ENCODE data around the gene LRRC47. TPM values are rescaled to one million over a fixed set of nuclear protein-coding genes. Genes with fewer than 3 reads are reported as not detected.

LRRC47 gene
- total and polyA plus RNA-seq, 2 of the 13 experiments (the other 11 are each of a cell fraction or from before 2014, with no cell fraction given): 18.3 to 52.5 TPM

GRCh38 chr1:3785456-3786157, 10.7 kb downstream of the LRRC47 start (continued):
- no peak for TF ChIP-seq ZNF30 (CRISPR knock-in tag; IDR thresholded peaks at IDR 0.05)
- TF ChIP-seq ZNF777 (CRISPR knock-in tag; IDR thresholded peaks at IDR 0.05): no peak
- TF ChIP-seq STAG1 (CRISPR knock-in tag; IDR thresholded peaks at IDR 0.05): peak; percentile 78
- peak; percentile 1; the same call in 1 of the 2 replicates for TF ChIP-seq PATZ1 (CRISPR knock-in tag; IDR thresholded peaks at IDR 0.05)
- no peak for TF ChIP-seq ZNF234 (CRISPR knock-in tag; conservative IDR thresholded peaks at IDR 0.05)
- TF ChIP-seq CHCHD3 (CRISPR knock-in tag; IDR thresholded peaks at IDR 0.05): no peak
- TF ChIP-seq ZNF674 (CRISPR knock-in tag; IDR thresholded peaks at IDR 0.05; ENCODE audit: low read depth): no peak
- TF ChIP-seq, protein P1, sequence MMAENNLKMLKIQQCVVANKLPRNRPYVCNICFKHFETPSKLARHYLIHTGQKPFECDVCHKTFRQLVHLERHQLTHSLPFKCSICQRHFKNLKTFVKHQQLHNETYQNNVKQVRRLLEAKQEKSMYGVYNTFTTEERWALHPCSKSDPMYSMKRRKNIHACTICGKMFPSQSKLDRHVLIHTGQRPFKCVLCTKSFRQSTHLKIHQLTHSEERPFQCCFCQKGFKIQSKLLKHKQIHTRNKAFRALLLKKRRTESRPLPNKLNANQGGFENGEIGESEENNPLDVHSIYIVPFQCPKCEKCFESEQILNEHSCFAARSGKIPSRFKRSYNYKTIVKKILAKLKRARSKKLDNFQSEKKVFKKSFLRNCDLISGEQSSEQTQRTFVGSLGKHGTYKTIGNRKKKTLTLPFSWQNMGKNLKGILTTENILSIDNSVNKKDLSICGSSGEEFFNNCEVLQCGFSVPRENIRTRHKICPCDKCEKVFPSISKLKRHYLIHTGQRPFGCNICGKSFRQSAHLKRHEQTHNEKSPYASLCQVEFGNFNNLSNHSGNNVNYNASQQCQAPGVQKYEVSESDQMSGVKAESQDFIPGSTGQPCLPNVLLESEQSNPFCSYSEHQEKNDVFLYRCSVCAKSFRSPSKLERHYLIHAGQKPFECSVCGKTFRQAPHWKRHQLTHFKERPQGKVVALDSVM (CRISPR knock-in tag; IDR thresholded peaks at IDR 0.05): peak; percentile 76
- TF ChIP-seq, protein P2, sequence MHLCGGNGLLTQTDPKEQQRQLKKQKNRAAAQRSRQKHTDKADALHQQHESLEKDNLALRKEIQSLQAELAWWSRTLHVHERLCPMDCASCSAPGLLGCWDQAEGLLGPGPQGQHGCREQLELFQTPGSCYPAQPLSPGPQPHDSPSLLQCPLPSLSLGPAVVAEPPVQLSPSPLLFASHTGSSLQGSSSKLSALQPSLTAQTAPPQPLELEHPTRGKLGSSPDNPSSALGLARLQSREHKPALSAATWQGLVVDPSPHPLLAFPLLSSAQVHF (CRISPR knock-in tag; IDR thresholded peaks at IDR 0.05): no peak
- TF ChIP-seq, protein P3, sequence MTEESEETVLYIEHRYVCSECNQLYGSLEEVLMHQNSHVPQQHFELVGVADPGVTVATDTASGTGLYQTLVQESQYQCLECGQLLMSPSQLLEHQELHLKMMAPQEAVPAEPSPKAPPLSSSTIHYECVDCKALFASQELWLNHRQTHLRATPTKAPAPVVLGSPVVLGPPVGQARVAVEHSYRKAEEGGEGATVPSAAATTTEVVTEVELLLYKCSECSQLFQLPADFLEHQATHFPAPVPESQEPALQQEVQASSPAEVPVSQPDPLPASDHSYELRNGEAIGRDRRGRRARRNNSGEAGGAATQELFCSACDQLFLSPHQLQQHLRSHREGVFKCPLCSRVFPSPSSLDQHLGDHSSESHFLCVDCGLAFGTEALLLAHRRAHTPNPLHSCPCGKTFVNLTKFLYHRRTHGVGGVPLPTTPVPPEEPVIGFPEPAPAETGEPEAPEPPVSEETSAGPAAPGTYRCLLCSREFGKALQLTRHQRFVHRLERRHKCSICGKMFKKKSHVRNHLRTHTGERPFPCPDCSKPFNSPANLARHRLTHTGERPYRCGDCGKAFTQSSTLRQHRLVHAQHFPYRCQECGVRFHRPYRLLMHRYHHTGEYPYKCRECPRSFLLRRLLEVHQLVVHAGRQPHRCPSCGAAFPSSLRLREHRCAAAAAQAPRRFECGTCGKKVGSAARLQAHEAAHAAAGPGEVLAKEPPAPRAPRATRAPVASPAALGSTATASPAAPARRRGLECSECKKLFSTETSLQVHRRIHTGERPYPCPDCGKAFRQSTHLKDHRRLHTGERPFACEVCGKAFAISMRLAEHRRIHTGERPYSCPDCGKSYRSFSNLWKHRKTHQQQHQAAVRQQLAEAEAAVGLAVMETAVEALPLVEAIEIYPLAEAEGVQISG (CRISPR knock-in tag; IDR thresholded peaks at IDR 0.05): peak; percentile 73
- peak; percentile 18; the same call in 1 of the 2 replicates for TF ChIP-seq UBTF (CRISPR knock-in tag; IDR thresholded peaks at IDR 0.05)
- peak; percentile 16 for TF ChIP-seq YY1 (IDR thresholded peaks at IDR 0.05; ENCODE audit: insufficient read depth, insufficient replicate concordance, low read depth, low read length)
- TF ChIP-seq ZNF501 (CRISPR knock-in tag; IDR thresholded peaks at IDR 0.05): peak; percentile 66; the same call in 1 of the 2 replicates
- TF ChIP-seq ARID5B (CRISPR knock-in tag; IDR thresholded peaks at IDR 0.05): 0 out of 2 replicates have a peak, but pooled peaks have one; percentile 3
